Stimulated activated naive CD8-positive, alpha-beta T cell treated with anti-CD3 and anti-CD28 coated beads, Interleukin-15, amount 100 ng/mL, for 72 hours (primary cell): ENCODE results near the gene ACTL7A.
"Not testable (repeated sequence)": the region's sequence is repeated elsewhere in the genome, so short reads cannot be mapped to it uniquely, and the experiment has no call there.

ENCODE experiments used
- ATAC-seq: fragments of 150-1000 bp; cut with Tn5 transposase; 2 replicates; pipeline ENCODE4 v1.10.0; 2021; ENCODE audit warnings: mild to moderate bottlenecking, moderate library complexity
- DNase-seq, 2 donors: peaks; one replicate each; pipeline ENCODE4 v3.0.0; 2021 to 2022
- H3K27ac Mint-ChIP-seq, 2 donors: one replicate each; pipeline ENCODE4 v1.8.0; 2022; ENCODE audit warnings: mild to moderate bottlenecking in 2 of 2, mixed read lengths in 2 of 2, moderate library complexity in 2 of 2
- H3K27me3 Mint-ChIP-seq: one replicate; pipeline ENCODE4 v1.8.0; 2022; ENCODE audit warnings: mixed read lengths
- H3K4me1 Mint-ChIP-seq: one replicate; pipeline ENCODE4 v1.8.0; 2022; ENCODE audit warnings: mild to moderate bottlenecking, mixed read lengths
- H3K4me3 Mint-ChIP-seq, 2 donors: one replicate each; pipeline ENCODE4 v1.8.0; 2022; ENCODE audit warnings: mild to moderate bottlenecking in 2 of 2, mixed read lengths in 2 of 2, moderate library complexity in 1 of 2
- H3K9me3 Mint-ChIP-seq, 2 donors: one replicate each; pipeline ENCODE4 v1.8.0; 2022; ENCODE audit warnings: mixed read lengths in 2 of 2

The ACTL7A gene

DNA sequence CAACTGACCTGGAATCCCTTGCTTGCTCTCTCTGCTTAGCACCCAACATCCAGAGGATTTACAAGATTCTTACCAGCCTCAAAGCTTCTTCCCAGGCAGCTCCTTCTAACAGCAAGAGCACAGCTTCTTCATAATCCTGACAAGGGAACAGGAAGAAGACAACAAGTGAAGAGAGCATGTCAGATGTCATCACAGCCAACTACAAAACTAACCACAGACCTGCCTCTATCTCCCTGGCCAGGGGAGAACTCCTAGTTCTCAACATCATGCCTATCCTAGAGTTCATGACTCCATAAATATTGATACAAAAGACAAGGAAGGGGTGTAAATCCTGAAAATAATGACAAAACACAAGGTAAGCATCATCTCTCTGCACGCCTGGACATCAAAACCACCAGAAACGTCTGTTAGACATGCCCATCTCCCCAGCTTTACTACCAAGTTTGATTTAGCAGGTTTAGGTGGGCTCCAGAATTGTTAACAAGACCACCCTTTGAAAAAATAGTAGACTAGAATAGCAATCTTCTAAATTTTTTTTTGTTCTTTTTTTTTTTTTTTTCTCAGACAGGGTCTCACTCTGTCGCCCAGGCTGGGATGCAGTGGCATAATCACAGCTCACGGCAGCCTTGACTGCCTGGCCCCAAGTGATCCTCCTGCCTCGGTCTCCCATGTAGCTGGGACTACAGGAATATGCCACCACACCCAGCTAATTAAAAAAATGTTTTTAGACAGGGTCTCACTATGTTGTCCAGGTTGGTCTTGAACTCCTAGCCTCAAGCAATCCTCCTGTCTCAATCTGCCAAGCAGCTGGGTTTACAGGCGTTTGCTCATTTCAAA is 20.2 kb downstream of the ACTL7A start:
- H3K4me3 Mint-ChIP-seq = no peak overlapping the region
- no peak for DNase-seq
- no peaks in the 10 kb centered on the region for H3K9me3 Mint-ChIP-seq
- no peaks in the 10 kb centered on the region for H3K27me3 Mint-ChIP-seq
- H3K27ac Mint-ChIP-seq = no peak overlapping the region
- H3K4me1 Mint-ChIP-seq = peaks cover 23% of the 10 kb centered on the region
- ATAC-seq = no peak

DNA sequence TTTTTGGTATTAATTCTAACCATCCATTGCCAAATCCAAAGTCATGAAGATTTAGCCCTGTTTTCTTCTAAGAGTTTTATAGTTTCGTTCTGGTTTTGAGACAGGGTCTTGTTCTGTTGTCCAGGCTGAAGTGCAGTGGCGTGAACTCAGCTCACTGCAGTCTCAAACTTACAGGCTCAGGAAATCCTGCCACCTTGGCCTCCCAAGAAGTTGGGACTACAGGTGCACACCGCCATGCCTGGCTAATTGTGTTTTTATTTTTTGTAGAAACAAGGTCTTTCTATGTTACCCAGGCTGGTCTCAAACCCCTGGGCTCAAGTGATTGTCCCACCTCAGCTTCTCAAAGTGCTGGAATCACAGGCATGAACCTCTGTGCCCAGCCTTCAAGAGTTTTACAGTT is 21.0 kb downstream of the ACTL7A start:
- H3K4me1 Mint-ChIP-seq = peaks cover 23% of the 10 kb centered on the region
- no peak overlapping the region for H3K4me3 Mint-ChIP-seq
- no peak for ATAC-seq
- no peaks in the 10 kb centered on the region for H3K27me3 Mint-ChIP-seq
- DNase-seq = no peak
- H3K9me3 Mint-ChIP-seq = no peaks in the 10 kb centered on the region
- H3K27ac Mint-ChIP-seq = no peak overlapping the region

DNA sequence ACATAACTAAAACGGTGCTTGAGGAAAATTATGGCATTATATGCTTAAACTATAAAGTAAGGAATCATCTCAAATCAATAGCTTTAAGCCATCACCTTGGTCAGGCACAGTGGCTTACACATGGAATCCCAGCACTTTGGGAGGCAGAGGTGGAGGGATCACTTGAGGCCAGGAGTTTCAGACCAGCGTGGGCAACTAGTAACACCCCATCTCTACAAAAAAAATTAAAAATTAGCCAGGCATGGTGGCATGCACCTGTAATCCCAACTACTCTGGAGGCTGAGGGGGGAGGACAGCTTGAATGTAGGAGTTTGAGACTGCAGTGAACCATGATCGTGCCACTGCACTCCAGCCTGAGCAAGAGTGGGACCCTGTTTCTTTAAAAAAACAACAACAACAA is 22.6 kb downstream of the ACTL7A start:
- no peaks in the 10 kb centered on the region for H3K9me3 Mint-ChIP-seq
- no peaks in the 10 kb centered on the region for H3K27me3 Mint-ChIP-seq
- ATAC-seq = no peak
- peaks cover 23% of the 10 kb centered on the region for H3K4me1 Mint-ChIP-seq
- H3K27ac Mint-ChIP-seq = peak overlapping the region; percentile 79 to 93
- peak overlapping the region; percentile 46 to 62 for H3K4me3 Mint-ChIP-seq
- DNase-seq = no peak

DNA sequence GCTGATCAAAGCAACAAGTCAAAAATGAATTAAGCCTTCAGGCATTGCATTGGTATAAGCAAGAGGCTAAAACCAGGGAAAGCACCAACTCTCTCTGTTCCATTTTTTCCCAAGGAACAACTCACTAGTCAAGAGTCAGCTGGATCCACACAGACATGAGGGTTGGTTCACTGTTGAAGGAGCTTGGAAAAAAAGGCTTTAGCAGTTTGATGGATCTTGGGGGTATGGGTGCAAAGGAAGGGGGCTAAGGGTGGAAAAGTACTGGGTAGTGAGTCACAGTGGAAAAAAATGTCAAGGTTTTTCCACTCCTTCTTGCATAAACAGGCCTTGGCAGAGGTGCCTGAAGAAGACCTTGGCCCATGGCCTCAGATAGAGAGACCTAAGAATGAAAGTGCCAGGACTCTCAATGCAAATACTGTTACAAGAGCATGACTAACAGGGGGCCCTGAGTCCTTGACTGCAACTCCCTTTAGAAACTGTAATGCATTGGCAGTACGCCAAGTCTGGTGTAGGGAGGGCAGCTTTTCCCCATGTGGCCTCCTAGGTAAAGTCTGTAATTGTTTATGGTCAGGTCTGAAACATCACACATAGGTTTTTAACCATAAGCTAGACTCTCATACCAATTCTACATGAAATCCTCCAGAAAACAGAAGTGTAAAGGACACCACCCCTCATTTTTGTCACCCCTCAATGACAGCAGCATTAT is 23.7 kb downstream of the ACTL7A start:
- Mint-ChIP-seq H3K27me3 (no peaks in the 10 kb centered on the region), H3K4me1 (peaks cover 23% of the 10 kb centered on the region), H3K9me3 (no peaks in the 10 kb centered on the region), H3K4me3 (peak overlapping the region; percentile 46 to 62), H3K27ac (peak overlapping the region; percentile 88 to 92)
- DNase-seq (peak; percentile 62 to 84), ATAC-seq (peak; percentile 100)

DNA sequence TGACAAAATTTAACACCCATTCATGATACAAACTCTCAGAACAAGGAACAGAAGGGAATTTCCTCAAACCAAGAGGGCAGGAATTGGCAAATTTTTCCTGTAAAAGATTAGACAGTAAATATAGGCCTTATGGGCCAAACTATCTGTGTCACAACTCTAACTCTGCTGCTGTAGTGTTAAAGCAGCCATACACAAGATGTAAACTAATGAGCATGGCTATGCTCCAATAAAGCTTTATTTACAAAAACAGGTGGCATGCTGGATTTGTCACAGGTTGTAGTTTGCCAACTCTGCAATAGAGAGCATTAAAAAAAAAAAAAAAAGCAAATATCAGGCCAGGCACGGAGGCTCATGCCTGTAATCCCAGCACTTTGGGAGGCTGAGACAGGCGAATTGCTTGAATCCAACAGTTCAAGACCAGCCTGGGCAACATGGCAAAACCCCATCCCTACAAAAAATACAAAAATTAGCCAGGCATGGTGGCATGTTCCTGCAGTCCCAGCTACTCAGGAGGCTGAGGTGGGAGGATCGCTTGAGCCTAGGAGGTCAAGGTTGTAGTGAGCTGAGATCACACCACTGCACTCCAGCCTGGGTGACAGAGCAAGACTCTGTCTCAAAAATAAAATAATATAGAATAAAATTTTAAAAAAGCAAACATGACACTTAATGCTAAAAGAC is 24.7 kb downstream of the ACTL7A start:
- Mint-ChIP-seq H3K27ac (peak overlapping the region; percentile 88 to 92), H3K4me3 (peak overlapping the region in 1 of 2 donors; percentile 46), H3K4me1 (peaks cover 23% of the 10 kb centered on the region)
- not testable (repeated sequence) for H3K27me3 Mint-ChIP-seq, H3K9me3 Mint-ChIP-seq, DNase-seq, ATAC-seq

DNA sequence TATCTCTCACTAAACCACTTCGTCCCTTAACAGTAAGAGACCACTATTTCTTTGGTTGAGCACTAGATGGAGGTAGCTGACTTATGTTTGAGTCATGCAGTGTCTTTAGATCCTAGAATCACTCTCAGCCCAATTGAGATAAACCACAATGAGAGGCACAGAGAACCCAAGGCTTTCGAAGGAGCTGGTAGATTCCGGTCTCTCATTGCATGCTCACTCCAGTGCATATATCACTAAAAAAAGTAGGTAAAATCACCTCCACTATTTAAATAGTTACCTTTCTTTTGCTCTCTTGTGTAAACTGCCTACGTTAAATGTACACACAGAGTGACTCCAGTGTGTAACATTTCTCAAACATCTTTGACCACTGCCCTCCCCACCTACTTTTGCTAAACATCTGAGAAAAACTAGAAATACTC is 27.6 kb downstream of the ACTL7A start:
- Mint-ChIP-seq H3K27me3 (no peaks in the 10 kb centered on the region), H3K4me3 (no peak overlapping the region), H3K27ac (no peak overlapping the region), H3K9me3 (no peaks in the 10 kb centered on the region), H3K4me1 (peaks cover 22% of the 10 kb centered on the region)
- DNase-seq (no peak), ATAC-seq (no peak)

DNA sequence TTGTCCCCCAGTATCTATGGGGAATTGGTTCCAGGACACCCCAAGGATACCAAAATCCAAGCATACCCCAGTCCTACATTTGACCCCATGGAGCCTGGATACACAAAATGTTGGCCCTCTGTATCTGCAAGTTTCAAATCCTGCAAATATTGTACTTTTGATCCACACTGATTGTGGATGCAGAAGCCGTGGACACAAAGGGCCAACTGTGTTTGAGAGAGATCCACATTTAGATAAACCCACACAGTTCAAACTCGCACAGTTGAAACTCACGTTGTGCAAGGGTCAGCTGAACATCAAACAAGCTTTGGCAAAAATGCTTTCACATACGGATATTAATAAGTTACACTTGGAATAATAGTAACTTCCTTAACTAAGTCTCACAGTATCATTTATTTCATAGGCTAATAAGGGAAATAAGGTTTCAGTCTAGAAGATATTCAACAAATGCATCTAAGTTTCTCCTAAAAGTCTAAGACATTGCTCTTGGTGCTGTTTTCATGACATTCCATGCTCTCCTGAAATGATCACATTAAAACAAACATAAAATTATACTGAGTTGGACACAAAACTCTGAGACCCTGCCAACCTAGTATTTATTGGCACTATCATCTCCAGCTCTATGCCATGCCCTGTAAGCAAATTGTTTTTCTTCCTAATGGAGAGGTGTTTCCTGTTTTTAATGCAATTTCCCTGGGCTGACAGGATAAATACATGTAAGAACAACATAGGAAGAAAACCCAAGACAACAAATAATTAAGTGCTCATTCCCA is 32.3 kb downstream of the ACTL7A start:
- no peak for DNase-seq
- Mint-ChIP-seq H3K27me3 (no peaks in the 10 kb centered on the region), H3K4me3 (no peak overlapping the region), H3K9me3 (no peaks in the 10 kb centered on the region), H3K27ac (no peak overlapping the region), H3K4me1 (no peaks in the 10 kb centered on the region)
- ATAC-seq = no peak

DNA sequence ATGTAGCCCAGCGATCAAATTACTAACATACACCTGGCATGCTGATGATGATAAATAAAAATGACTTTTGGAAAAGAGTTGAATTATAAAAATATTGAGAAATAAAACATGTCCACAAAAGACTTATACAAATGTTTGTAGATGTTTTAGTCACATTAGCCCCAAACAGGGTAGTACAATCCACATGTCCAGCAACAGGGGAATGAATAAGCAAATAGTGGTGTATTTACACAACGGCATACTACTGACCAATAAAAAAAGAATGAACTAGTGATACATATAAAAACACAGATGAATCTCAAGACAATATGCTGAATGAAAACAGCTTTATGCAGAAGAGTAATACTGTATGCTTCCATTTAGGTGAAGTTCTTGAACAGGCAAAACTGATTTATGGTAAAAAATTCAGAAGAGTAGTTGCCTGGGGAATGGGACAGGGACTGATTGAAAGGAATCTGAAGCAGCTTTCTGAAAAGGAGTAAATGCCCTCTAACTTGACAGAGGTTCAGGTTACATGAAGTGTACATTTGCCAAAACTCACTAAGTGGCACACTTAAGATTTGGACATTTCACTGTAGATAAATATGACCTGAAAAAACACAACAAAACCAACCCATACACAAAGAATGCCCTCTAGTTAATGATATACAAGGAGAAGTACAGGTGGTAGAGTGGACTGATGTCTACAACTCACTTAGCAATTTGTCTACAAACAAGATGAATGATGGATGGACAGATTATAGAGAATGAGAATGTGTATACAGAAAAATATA is 35.4 kb downstream of the ACTL7A start:
- Mint-ChIP-seq H3K27ac (no peak overlapping the region), H3K4me1 (no peaks in the 10 kb centered on the region), H3K9me3 (no peaks in the 10 kb centered on the region), H3K27me3 (no peaks in the 10 kb centered on the region), H3K4me3 (no peak overlapping the region)
- DNase-seq (no peak), ATAC-seq (no peak)

DNA sequence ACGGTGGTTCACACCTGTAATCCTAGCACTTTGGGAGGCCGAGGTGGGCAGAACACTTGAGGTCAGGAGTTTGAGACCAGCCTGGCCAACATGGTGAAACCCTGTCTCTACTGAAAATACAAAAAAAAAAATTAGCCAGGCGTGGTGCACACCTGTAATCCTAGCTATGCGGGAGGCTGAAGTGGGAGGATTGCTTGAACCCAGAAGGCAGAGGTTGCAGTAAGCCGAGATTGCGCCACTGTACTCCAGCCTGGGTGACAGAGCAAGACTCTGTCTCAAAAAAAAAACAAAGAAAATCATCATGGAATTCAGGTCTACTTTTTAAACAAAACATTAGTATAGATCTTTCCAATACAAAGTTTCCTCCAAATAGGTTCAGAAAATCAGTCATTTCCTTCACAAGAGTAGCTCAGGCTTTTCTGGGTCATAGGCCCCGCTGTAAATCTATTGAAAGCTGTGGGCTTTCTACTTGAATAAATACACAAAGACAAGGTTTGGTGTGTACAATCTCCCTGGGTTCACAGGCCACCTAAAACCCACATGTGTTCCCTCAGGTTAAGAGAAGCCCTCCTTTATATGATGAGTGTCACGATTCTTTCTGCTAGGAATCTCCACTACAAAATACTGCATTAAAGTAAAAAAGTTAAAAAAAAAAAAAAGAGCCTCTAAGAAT is 37.1 kb downstream of the ACTL7A start:
- not testable (repeated sequence) for H3K9me3 Mint-ChIP-seq, ATAC-seq, H3K4me3 Mint-ChIP-seq, DNase-seq, H3K27me3 Mint-ChIP-seq, H3K4me1 Mint-ChIP-seq, H3K27ac Mint-ChIP-seq

DNA sequence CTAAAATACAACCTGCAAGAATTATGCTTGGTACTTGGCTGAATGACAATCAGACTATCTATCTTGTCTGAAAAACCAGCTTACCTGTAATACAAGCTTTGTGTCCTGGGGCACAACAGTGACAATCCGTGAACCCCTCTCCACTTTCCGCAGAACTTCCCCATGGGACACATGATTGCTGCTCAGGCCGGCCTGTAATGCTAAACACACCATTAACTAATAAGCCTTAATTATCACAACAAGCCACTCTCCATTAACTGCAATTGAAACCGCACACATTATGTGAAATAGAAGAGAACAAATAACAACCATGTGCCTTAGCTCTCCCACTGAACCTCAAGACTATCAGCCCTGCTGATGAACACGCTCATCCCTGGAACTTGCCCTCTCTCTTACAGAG is 38.1 kb downstream of the ACTL7A start:
- H3K27me3 Mint-ChIP-seq = no peaks in the 10 kb centered on the region
- no peak overlapping the region for H3K4me3 Mint-ChIP-seq
- no peak overlapping the region for H3K27ac Mint-ChIP-seq
- no peaks in the 10 kb centered on the region for H3K4me1 Mint-ChIP-seq
- H3K9me3 Mint-ChIP-seq = no peaks in the 10 kb centered on the region
- no peak for DNase-seq
- ATAC-seq = no peak

DNA sequence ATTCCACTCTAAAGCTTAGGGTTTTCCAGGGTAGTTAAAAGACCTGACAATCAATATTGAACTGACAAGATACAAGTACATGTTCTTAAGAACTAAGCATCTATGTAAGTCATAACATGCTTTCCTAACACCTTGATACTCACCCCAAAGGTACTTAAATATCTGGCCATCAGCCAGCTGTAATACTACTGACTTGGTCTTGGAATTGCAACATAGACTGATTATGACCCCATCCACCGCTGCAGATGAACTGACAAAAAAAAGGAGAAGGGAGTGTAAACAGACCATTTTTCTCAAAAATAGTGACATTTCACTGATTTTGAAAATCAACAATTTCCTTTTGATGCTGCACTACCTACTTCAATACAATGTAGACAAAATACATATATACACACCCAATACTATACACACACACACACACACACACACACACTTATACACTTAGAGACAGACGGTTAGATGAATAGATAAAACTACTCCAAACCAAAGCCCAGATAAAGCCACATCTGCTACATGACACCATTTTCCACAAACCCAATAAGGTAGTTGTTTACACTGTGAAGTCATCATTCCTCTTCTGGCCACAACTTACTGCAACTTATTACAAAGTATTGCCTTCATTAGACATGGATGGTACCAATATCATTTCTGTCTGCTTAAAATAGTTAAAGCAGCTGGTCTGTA is 41.5 kb downstream of the ACTL7A start:
- DNase-seq (no peak), ATAC-seq (no peak)
- no peaks in the 10 kb centered on the region for H3K9me3 Mint-ChIP-seq
- no peaks in the 10 kb centered on the region for H3K27me3 Mint-ChIP-seq
- no peak overlapping the region for H3K4me3 Mint-ChIP-seq
- no peaks in the 10 kb centered on the region for H3K4me1 Mint-ChIP-seq
- H3K27ac Mint-ChIP-seq = no peak overlapping the region

DNA sequence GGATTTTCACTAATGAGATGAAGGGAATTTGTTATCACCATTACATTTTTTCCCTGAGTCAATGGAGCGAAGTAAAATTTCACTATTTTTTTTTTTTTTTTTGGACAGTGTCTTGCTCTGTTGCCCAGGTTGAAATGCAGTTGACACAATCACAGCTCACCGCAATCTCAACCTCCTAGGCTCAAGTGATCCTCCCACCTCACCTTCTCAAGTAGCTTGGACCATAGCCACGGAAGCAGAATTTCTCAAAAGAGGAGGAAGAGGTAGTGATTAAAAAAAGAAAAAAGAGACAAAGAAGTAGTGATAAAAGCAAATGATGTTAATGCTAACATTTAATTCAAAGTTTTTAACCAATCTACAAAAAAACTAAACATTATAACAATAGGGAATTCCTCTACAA is 42.1 kb downstream of the ACTL7A start:
- H3K4me3 Mint-ChIP-seq = no peak overlapping the region
- no peaks in the 10 kb centered on the region for H3K4me1 Mint-ChIP-seq
- DNase-seq = no peak
- ATAC-seq = no peak
- peak overlapping the region in 1 of 2 donors; percentile 28 for H3K27ac Mint-ChIP-seq
- no peaks in the 10 kb centered on the region for H3K9me3 Mint-ChIP-seq
- no peaks in the 10 kb centered on the region for H3K27me3 Mint-ChIP-seq

DNA sequence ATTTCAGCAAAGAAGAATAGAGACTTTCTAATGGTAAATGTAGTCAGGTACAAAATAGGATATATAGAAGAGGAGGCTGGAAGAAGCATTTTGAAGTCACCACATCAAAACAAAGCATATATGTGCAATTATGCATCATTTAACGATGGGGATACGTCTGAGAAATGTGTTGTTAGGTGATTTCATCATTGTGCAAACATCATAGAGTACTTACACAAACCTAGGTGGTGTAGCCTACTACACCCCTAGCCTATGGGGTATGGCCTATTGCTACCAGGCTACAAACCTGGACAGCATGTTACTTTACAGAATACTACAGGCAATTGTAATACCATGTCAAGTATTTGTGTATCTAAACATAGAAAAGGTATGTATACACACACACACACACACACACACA is 43.4 kb downstream of the ACTL7A start:
- Mint-ChIP-seq H3K27me3 (no peaks in the 10 kb centered on the region), H3K4me3 (no peak overlapping the region), H3K9me3 (no peaks in the 10 kb centered on the region), H3K4me1 (no peaks in the 10 kb centered on the region), H3K27ac (no peak overlapping the region)
- no peak for DNase-seq
- ATAC-seq = no peak

DNA sequence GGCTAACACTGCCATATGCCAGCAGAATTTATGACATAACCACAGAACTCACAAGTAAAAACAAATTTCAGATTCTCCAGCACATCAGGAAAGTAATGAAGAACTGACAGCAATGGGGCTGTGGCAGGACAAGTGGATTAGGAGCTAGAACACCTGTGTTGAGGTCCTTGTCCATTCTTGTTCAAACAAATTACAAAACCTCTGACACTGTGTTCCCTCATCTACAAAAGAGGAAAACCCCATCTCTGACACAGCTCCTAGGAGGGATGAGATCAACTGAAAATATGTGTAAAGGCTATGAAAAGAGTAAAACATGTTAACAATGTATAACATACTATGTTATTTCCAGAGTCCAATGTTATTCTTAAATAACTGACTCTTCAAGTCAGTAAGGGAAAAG is 48.3 kb downstream of the ACTL7A start:
- H3K9me3 Mint-ChIP-seq = no peaks in the 10 kb centered on the region
- DNase-seq = no peak
- H3K4me3 Mint-ChIP-seq = no peak overlapping the region
- no peaks in the 10 kb centered on the region for H3K27me3 Mint-ChIP-seq
- no peak for ATAC-seq
- H3K27ac Mint-ChIP-seq = peak overlapping the region; percentile 31 to 57
- H3K4me1 Mint-ChIP-seq = peaks cover 8% of the 10 kb centered on the region
